ENCODE measurements around the gene KRTAP10-5.
"Not testable (repeated sequence)": the region's sequence is repeated elsewhere in the genome, so short reads cannot be mapped to it uniquely, and the experiment has no call there.

Gene KRTAP10-5

GRCh38 chr21:44580231-44580821, at the start of gene KRTAP10-5:
Gene KRTAP10-5 (minus strand): TSS chr21:44580604. CDS start chr21:44580578, 26 bp downstream.
- not testable (repeated sequence) for DNase-seq

DNA sequence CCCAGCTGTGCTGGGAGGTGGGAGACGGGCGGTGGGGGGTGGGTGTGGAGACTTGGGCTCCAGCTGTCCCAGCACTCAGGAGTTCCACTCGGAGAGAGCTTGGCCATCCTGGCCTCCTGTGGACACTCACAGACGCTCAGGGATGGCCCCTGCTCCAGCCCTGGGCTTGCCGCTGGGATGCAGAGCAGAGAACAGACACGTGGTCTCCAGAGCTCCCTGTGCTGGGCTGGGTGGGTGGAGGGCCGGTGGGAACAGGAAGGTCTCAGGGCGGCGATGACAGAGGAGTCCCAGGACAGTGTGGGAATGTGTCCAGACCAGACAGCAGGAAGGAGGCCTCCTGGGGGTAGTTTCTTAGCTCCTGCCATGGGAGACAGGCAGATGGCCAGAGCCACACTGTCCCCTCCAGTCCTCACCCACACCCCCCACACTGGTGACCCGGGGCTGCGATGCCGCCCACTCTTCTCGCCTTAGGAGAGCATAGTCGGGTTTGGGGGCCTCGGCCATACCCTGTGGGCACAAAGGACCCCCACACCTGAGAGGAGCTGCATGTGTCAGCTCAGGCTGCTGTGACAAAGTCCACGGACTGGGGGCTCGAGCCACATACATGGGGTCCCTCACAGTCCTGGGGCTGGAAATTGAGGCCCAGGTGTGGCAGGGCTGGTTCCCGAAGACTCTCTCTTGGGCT, 48.4 kb upstream of the KRTAP10-5 start:
- DNase-seq = no peak

GRCh38 chr21:44627831-44628233, 47.4 kb upstream of the KRTAP10-5 start:
- DNase-seq = not testable (repeated sequence)

DNA sequence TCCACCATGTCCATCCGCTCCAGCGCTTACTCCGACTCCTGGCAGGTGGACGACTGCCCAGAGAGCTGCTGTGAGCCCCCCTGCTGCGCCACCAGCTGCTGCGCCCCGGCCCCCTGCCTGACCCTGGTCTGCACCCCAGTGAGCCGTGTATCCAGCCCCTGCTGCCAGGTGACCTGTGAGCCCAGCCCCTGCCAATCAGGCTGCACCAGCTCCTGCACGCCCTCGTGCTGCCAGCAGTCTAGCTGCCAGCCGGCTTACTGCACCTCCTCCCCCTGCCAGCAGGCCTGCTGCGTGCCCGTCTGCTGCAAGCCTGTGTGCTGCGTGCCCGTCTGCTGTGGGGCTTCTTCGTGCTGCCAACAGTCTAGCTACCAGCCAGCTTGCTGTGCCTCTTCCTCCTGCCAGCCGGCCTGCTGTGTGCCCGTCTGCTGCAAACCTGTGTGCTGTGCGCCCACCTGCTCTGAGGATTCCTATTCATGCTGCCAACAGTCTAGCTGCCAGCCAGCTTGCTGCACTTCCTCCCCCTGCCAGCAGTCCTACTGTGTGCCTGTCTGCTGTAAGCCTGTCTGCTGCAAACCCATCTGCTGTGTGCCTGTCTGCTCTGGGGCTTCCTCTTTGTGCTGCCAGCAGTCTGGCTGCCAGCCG, 46.9 kb upstream of the KRTAP10-5 start:
- peak in 1 of 2 experiments; percentile 7 for DNase-seq

- DNase-seq = no peak
Measured at GRCh38 chr21:44626673-44627143, 46.3 kb upstream of the KRTAP10-5 start, which contains the start of gene KRTAP10-9. Gene KRTAP10-9 (plus strand): TSS chr21:44627093. CDS start chr21:44627172, 79 bp downstream.

- peak in 1 of 2 experiments; percentile 12 for DNase-seq
Measured at GRCh38 chr21:44626262-44626661, 45.9 kb upstream of the KRTAP10-5 start.

DNA sequence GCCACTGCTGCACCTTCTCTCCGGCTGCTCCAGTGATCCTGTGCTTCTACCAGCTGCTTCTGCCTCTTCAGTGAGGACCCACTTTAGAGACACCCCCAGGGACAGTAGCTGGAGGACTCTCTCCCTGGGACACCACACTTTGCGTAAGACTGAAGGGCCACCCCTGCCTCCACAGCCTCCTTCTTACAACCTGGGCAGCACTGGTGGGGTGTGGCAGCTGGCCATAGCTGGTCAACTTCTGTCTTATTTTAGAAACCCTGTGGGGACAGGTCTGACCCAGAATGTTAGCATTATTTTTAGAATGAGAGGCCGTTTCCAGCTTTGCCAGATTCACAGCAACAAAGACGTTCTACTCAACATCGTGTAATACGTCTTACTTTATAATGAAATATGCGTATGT, 45.4 kb upstream of the KRTAP10-5 start:
- DNase-seq = no peak

GRCh38 chr21:44623575-44623974, 43.2 kb upstream of the KRTAP10-5 start:
- DNase-seq = no peak

DNA sequence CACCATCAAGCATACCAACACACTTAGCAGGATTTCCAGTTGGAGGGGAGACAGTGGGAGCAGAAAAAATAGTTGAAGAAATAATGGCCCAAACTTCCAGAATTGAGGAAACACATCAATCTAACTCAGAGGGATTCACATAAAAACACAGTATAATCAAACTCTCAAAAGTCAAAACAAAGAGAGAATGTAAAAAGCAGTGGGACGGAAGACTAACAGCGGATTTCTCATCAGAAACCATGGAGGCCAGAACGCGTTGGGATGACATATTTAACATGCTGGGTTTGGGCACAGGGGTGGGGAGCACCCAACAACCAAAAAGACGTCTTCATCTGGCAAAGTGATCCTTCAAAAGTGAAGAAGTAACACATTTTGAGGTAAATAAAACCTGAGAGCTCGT, 39.5 kb upstream of the KRTAP10-5 start:
- no peak for DNase-seq

GRCh38 chr21:44618909-44619308, 38.5 kb upstream of the KRTAP10-5 start:
- peak; percentile 38 to 51 for DNase-seq

DNA sequence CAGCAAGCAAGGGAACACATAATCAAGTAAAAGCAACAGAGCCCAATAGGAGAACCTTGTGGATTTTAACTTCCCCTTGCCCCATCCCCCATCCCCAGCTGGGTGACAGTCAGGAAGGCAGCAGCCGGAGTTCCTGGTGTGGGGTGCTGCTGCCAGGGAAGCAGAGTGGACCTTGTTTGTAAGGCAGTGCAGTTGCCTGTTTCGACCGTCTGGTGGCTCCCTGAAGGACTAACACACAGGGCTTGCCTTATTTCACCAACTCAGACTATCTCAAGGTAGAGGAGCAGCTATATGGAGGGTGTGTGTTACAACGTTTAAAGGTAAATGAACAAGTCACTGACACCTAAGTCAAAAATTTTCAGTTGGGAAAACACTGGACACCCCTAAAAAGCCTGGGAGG, 38.1 kb upstream of the KRTAP10-5 start:
- peak; percentile 32 to 37 for DNase-seq

- no peak for DNase-seq
Measured at GRCh38 chr21:44617071-44617501, 36.7 kb upstream of the KRTAP10-5 start.

- DNase-seq = no peak
Measured at GRCh38 chr21:44616591-44616926, 36.2 kb upstream of the KRTAP10-5 start.

DNA sequence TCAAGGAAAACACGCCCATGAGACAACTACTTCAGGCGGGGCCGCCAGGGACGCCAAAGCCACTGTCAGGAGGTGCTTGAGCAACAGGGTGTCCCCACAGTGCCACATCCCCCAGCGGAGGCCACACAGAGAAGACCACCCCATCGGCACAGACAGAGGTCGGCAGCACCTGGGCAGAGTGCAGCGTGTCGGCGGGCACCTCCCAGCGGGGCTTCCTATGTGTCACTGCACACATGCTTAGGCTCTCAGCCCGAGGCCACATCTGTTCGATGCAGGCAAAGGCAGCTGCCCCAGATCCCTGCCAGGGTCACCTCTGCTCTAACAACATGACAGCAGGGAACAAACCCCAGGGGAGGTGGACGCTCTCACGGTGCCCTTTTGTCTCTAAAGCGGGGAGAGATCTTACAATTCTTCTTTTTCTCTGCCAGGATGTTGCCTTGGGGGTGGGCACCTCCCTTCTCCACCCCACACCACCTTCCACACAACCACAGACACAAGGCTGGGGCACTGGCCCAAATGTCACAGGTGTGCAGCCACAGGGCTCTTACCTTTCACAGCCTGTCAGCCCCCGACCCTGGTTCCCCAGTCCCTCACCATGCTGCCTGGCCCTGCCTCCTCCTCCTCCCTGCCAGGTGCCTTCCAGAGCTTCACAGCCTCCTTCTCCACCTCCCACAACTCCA, 35.6 kb upstream of the KRTAP10-5 start:
- DNase-seq = peak in 1 of 2 experiments; percentile 11

- no peak for DNase-seq
Measured at GRCh38 chr21:44615466-44615865, 35.1 kb upstream of the KRTAP10-5 start.

GRCh38 chr21:44614961-44615391, 34.6 kb upstream of the KRTAP10-5 start:
- DNase-seq = no peak

- no peak for DNase-seq
Measured at GRCh38 chr21:44614161-44614631, 33.8 kb upstream of the KRTAP10-5 start.

DNA sequence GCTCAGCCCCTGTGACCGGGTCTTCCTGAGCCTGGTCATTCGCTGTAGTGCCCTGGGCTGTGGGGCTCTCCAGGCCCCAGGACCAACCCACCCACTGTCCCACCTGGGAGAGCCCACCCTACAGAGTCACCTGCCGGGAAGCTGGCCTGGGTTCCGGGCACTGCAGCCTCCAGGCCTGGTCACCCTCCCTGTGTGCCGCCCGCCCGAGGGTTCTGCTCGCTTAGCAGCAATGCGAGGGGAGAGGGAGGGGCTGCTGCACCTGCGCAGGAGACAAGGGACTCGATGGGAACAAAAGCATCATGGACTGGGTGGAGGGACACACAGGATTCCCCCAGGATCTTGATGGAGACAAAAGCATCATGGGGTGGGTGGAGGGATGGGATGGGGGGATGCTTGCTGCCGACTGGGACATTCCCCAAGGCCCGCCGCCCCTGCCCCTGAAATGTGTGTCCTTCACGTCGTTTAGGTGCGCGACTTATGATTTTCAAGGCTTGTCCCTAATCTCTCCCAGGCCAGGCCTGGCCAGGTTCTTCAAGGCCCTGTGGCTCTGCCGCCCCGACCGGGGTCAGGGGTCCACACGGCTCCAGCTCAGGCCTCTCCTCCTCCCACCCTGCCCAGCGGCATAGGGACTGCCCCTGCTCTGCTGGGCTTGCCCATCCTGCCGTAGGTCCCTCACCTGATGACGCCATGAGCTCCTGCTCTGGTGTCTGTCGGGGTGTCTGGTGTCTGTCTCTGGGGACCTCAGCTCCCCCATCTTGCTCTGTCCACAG, 33.2 kb upstream of the KRTAP10-5 start:
- peak in 1 of 2 experiments; percentile 10 for DNase-seq

GRCh38 chr21:44612669-44613229, 32.3 kb upstream of the KRTAP10-5 start:
- DNase-seq = peak in 1 of 2 experiments; percentile 6

GRCh38 chr21:44612029-44612486, 31.7 kb upstream of the KRTAP10-5 start, which contains the start of gene KRTAP10-8:
Gene KRTAP10-8 (plus strand): TSS chr21:44612079. CDS start chr21:44612101, 22 bp downstream.
- peak in 1 of 2 experiments; percentile 5 for DNase-seq

DNA sequence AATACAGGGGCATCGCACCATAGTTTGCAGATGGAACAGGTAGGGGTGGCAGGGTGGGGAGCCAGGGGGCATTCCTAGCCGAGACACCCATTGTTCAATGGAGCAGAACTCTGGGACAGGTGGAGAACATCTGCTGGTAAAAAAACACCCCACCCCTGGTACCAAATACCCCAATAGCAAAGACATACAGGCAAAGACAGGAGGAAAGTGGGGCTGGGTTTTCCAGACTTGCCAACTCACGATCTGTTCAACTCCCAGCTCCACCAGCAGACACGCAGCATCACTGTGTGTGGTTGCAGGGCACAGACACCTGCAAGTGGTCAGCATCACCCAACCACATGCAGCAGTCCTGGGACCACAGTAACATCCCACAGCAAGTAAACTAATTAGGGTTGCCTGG, 31.1 kb upstream of the KRTAP10-5 start:
- DNase-seq = peak in 1 of 2 experiments; percentile 2

All from activated T-cell treated with anti-CD3 and anti-CD28 coated beads, Interleukin-2, amount 50 U/mL, for 48 hours (primary cell).